SK-N-SH (cell line): ENCODE data around the gene PDE4D. TPM values are rescaled to one million over a fixed set of nuclear protein-coding genes. Genes with fewer than 3 reads are reported as not detected.

Experiments
- CTCF ChIA-PET: fragments of 300-600, 350-600 bp; formaldehyde crosslinking; extraction: SDS; loops from one replicate; lab custom pipeline; 2021; lab: Yijun Ruan, JAX
- POLR2A ChIA-PET: fragments of 350-600 bp; sonication (Branson Sonifier 250); formaldehyde crosslinking; extraction: SDS; loops from one replicate; lab custom pipeline; 2020; ENCODE audit warnings: antibody characterized with exemption, inconsistent platforms; lab: Yijun Ruan, JAX
- DNase-seq: peaks from one replicate; pipeline ENCODE4 v3.0.0; 2012
- H2AFZ ChIP-seq: fragments of 200-600 bp; sonication (generic); 2 replicates; pipeline ENCODE4 v1.8.1; 2016; ENCODE audit warnings: antibody characterized with exemption, mild to moderate bottlenecking, low read depth
- H3F3A ChIP-seq: fragments of 200-600 bp; sonication (generic); replicated peaks from 2 replicates; pipeline ENCODE3; 2016; ENCODE audit warnings: antibody characterized with exemption, mild to moderate bottlenecking; ENCODE audit not compliant: insufficient read depth
- H3K27ac ChIP-seq, 2 experiments: fragments of 200-500 bp in 1 of 2; fragments of 200-600 bp in 1 of 2; sonication (Bioruptor generic) in 1 of 2; sonication (generic), shearing (Covaris generic) in 1 of 2; 2 replicates each; pipeline versions ENCODE4 v1.5.1 to v1.6.1; 2014 to 2016; ENCODE audit warnings: low read depth in 2 of 2, inconsistent platforms in 1 of 2, low read length in 1 of 2, mild to moderate bottlenecking in 1 of 2, mixed read lengths in 1 of 2
- H3K27me3 ChIP-seq: fragments of 200-600 bp; sonication (generic), shearing (Covaris generic); 2 replicates; pipeline ENCODE4 v1.6.1; 2016; ENCODE audit warnings: mixed run types; ENCODE audit not compliant: insufficient read depth
- H3K36me3 ChIP-seq, 2 experiments: fragments of 200-500 bp in 1 of 2; fragments of 200-600 bp in 1 of 2; sonication (Bioruptor generic) in 1 of 2; sonication (generic) in 1 of 2; replicated peaks in 1 of 2; 2 replicates each; pipeline versions ENCODE3 to v1.5.1; 2014 to 2016; ENCODE audit warnings: low read length in 1 of 2, mild to moderate bottlenecking in 1 of 2; ENCODE audit not compliant: insufficient read depth in 2 of 2, control insufficient read depth in 1 of 2
- H3K4me1 ChIP-seq, 2 experiments: fragments of 200-500 bp in 1 of 2; fragments of 200-600 bp in 1 of 2; sonication (Bioruptor generic) in 1 of 2; sonication (generic), shearing (Covaris generic) in 1 of 2; 2 replicates each; pipeline versions ENCODE4 v1.5.1 to v1.6.1; 2014 to 2016; ENCODE audit warnings: low read depth in 1 of 2, low read length in 1 of 2, mixed run types in 1 of 2; ENCODE audit not compliant: insufficient read depth in 2 of 2, control insufficient read depth in 1 of 2
- H3K4me2 ChIP-seq: fragments of 200-600 bp; sonication (generic), shearing (Covaris generic); 2 replicates; pipeline ENCODE4 v1.6.1; 2017; ENCODE audit warnings: mixed run types
- H3K4me3 ChIP-seq, 2 experiments: fragments of 200-500 bp in 1 of 2; fragments of 200-600 bp in 1 of 2; sonication (Bioruptor generic) in 1 of 2; sonication (generic), shearing (Covaris generic) in 1 of 2; 2 replicates each; pipeline versions ENCODE4 v1.5.1 to v1.8.1; 2014 to 2016; ENCODE audit warnings: low read depth in 2 of 2, inconsistent platforms in 1 of 2, low read length in 1 of 2, mild to moderate bottlenecking in 1 of 2, mixed read lengths in 1 of 2, moderate library complexity in 1 of 2
- H3K79me2 ChIP-seq: fragments of 200-600 bp; sonication (generic); 2 replicates; pipeline ENCODE4 v1.8.1; 2017; ENCODE audit warnings: mild to moderate bottlenecking; ENCODE audit not compliant: insufficient read depth
- H3K9ac ChIP-seq: fragments of 200-600 bp; sonication (generic); 2 replicates; pipeline ENCODE4 v1.6.1; 2017; ENCODE audit warnings: mixed run types
- H3K9me2 ChIP-seq: fragments of 200-600 bp; sonication (generic); 2 replicates; pipeline ENCODE4 v1.6.1; 2017; ENCODE audit warnings: mixed run types
- H3K9me3 ChIP-seq: fragments of 200-600 bp; sonication (generic); 2 replicates; pipeline ENCODE4 v1.6.1; 2017; ENCODE audit warnings: mixed run types, mild to moderate bottlenecking, moderate library complexity
- H4K20me1 ChIP-seq: fragments of 200-600 bp; sonication (generic); 2 replicates; pipeline ENCODE4 v1.6.1; 2017; ENCODE audit warnings: mild to moderate bottlenecking, mixed run types; ENCODE audit not compliant: insufficient read depth
- CHD2 ChIP-seq: fragments of 150-350 bp; IDR thresholded peaks from 2 replicates; pipeline ENCODE4 v1.6.1; 2018; ENCODE audit warnings: low read length; ENCODE audit not compliant: partially characterized antibody
- ELF1 ChIP-seq: IDR thresholded peaks from 2 replicates; pipeline ENCODE4 v1.4.0; 2012
- EP300 ChIP-seq, 2 experiments: IDR thresholded peaks; 2 replicates each; pipeline versions ENCODE4 v1.4.0 to v1.6.1; 2012; ENCODE audit warnings: borderline replicate concordance in 1 of 2, low read depth in 1 of 2, low read length in 1 of 2
- EZH2phosphoT487 ChIP-seq: fragments of 200-600 bp; sonication (generic); IDR thresholded peaks from 2 replicates; pipeline ENCODE4 v1.6.1; 2017; ENCODE audit warnings: low read depth, mixed run types, mild to moderate bottlenecking, antibody characterized with exemption, moderate library complexity, borderline replicate concordance
- FOSL2 ChIP-seq: IDR thresholded peaks from 2 replicates; pipeline ENCODE4 v1.4.0; 2012; ENCODE audit warnings: low read depth, mild to moderate bottlenecking, moderate library complexity, borderline replicate concordance
- FOXJ3 ChIP-seq: sonication (generic); formaldehyde crosslinking; IDR thresholded peaks from 2 replicates; pipeline ENCODE4 v1.5.1; 2020; ENCODE audit warnings: mild to moderate bottlenecking, missing genetic modification reagents
- FOXM1 ChIP-seq: IDR thresholded peaks from 2 replicates; pipeline ENCODE4 v1.4.0; 2012; ENCODE audit warnings: low read depth, mild to moderate bottlenecking
- GABPA ChIP-seq: IDR thresholded peaks from 2 replicates; pipeline ENCODE4 v1.4.0; 2012; ENCODE audit warnings: low read depth, mild to moderate bottlenecking
- GATA2 ChIP-seq: sonication (generic); formaldehyde crosslinking; IDR thresholded peaks from 2 replicates; pipeline ENCODE4 v1.5.0; 2020; ENCODE audit warnings: mild to moderate bottlenecking, missing genetic modification reagents
- IRF3 ChIP-seq: fragments of 150-350 bp; IDR thresholded peaks from 2 replicates; pipeline ENCODE4 v1.6.1; 2016; ENCODE audit warnings: mild to moderate bottlenecking, low read depth, low read length
- JUND ChIP-seq: IDR thresholded peaks from 2 replicates; pipeline ENCODE4 v1.4.0; 2012
- MEF2A ChIP-seq: IDR thresholded peaks from 2 replicates; pipeline ENCODE4 v1.4.0; 2012; ENCODE audit warnings: low read depth, borderline replicate concordance
- MXI1 ChIP-seq: IDR thresholded peaks from 2 replicates; pipeline ENCODE4 v1.6.1; 2012; ENCODE audit warnings: mild to moderate bottlenecking, low read depth, low read length, improper control_type of control experiment
- NFIC ChIP-seq: IDR thresholded peaks from 2 replicates; pipeline ENCODE4 v1.4.0; 2012; ENCODE audit warnings: borderline replicate concordance
- NRF1 ChIP-seq: IDR thresholded peaks from 2 replicates; pipeline ENCODE4 v1.6.1; 2012; ENCODE audit warnings: low read depth, mild to moderate bottlenecking, low read length
- POLR2AphosphoS5 ChIP-seq: IDR thresholded peaks from 2 replicates; pipeline ENCODE4 v1.6.1; 2012; ENCODE audit warnings: low read depth, low read length
- RAD21 ChIP-seq: IDR thresholded peaks from 2 replicates; pipeline ENCODE4 v1.6.1; 2012; ENCODE audit warnings: mild to moderate bottlenecking, low read length
- RFX5 ChIP-seq: IDR thresholded peaks from 2 replicates; pipeline ENCODE4 v1.6.1; 2012; ENCODE audit warnings: mild to moderate bottlenecking, improper control_type of control experiment, low read length
- RXRA ChIP-seq: IDR thresholded peaks from 2 replicates; pipeline ENCODE4 v1.4.0; 2012; ENCODE audit warnings: low read depth, mild to moderate bottlenecking, borderline replicate concordance
- SMC3 ChIP-seq: IDR thresholded peaks from 2 replicates; pipeline ENCODE4 v1.6.1; 2012; ENCODE audit warnings: low read depth, low read length, improper control_type of control experiment
- TAF1 ChIP-seq: IDR thresholded peaks from 2 replicates; pipeline ENCODE4 v1.6.1; 2012; ENCODE audit warnings: low read depth, mild to moderate bottlenecking, low read length, moderate library complexity, borderline replicate concordance
- TCF12 ChIP-seq: IDR thresholded peaks from 2 replicates; pipeline ENCODE4 v1.4.0; 2012
- USF2 ChIP-seq: fragments of 150-350 bp; IDR thresholded peaks from 2 replicates; pipeline ENCODE4 v1.6.1; 2017; ENCODE audit warnings: antibody characterized with exemption, low read length, low read depth, borderline replicate concordance
- YY1 ChIP-seq: IDR thresholded peaks from 2 replicates; pipeline ENCODE4 v1.4.0; 2012; ENCODE audit warnings: low read depth, mild to moderate bottlenecking
- ZBTB33 ChIP-seq: IDR thresholded peaks from 2 replicates; pipeline ENCODE4 v1.4.0; 2012; ENCODE audit warnings: low read depth, borderline replicate concordance
- WGBS: methylation state at CpG from one replicate; pipeline ENCODE4 v1.1.6; 2017; ENCODE audit warnings: low lambda C conversion rate; 5-methylcytosine and 5-hydroxymethylcytosine counted together
- polyA plus RNA-seq, 3 experiments: library from polyadenylated mRNA; depleted of rRNA; stranded (reverse); fragments of >200 nt; gene quantifications; 2 replicates each; pipeline ENCODE4 v1.2.3, GENCODE V29; 2012

The PDE4D gene
- polyA plus RNA-seq, 1 of the 3 experiments (the other 2 are of a cell fraction): 2.4 TPM

GRCh38 chr5:59919484-59919883, 26.0 kb upstream of the PDE4D start:
- 92% methylated on average over 2 of the region's 2 CpGs for WGBS
- Histone ChIP-seq H3K27ac (no peak overlapping the region), H3K79me2 (no peaks in the 10 kb centered on the region), H3K27me3 (no peaks in the 10 kb centered on the region), H3K36me3 (no peaks in the 10 kb centered on the region)
- CTCF ChIA-PET: no interaction called here
- no peak for TF ChIP-seq TCF12
- no peak for TF ChIP-seq SMC3
- no peak for TF ChIP-seq NFIC
- no peak for TF ChIP-seq RAD21
- TF ChIP-seq GATA2 (CRISPR knock-in tag): no peak
- no peak for TF ChIP-seq YY1
- TF ChIP-seq TAF1: no peak
- no peak for TF ChIP-seq EZH2phosphoT487
- no peak for TF ChIP-seq ZBTB33
- TF ChIP-seq, all 33 proteins: peak for 0
- no peak overlapping the region for H3K4me3 ChIP-seq
- H3K9me3 ChIP-seq: no peaks in the 10 kb centered on the region
- no peaks in the 10 kb centered on the region for H4K20me1 ChIP-seq
- H3K4me1 ChIP-seq: no peaks in the 10 kb centered on the region
- no peak for DNase-seq
- no peak overlapping the region for H3K9ac ChIP-seq
- POLR2A ChIA-PET: no interaction called here
- no peak overlapping the region for H3K4me2 ChIP-seq
- H3K9me2 ChIP-seq: no peaks in the 10 kb centered on the region
- H2AFZ ChIP-seq: no peak overlapping the region
- no peaks in the 10 kb centered on the region for H3F3A ChIP-seq

GRCh38 chr5:59917121-59917520, 23.6 kb upstream of the PDE4D start:
- no peak overlapping the region for H2AFZ ChIP-seq
- no peak overlapping the region for H3K27ac ChIP-seq
- H3K9me3 ChIP-seq: no peaks in the 10 kb centered on the region
- no peaks in the 10 kb centered on the region for H3K36me3 ChIP-seq
- TF ChIP-seq POLR2AphosphoS5 (no peak), CHD2 (no peak), EP300 (IDR thresholded peaks at IDR 0.05; ENCODE audit: borderline replicate concordance in 1 of 2, low read depth in 1 of 2, low read length in 1 of 2) (no peak), SMC3 (no peak), FOSL2 (no peak), ELF1 (no peak), RFX5 (no peak), IRF3 (no peak), JUND (no peak), RXRA (no peak), GABPA (no peak), NRF1 (no peak), YY1 (no peak), USF2 (no peak), FOXM1 (no peak), MXI1 (no peak), MEF2A (no peak), FOXJ3 (no peak)
- no peak overlapping the region for H3K4me3 ChIP-seq
- no peak for DNase-seq
- H3K4me2 ChIP-seq: no peak overlapping the region
- ChIA-PET CTCF (interaction anchor here (0.7 to 1.4 kb wide), 3 partner anchors 15 to 107 kb away, joined by 3 to 4 read pairs (median 3); no protein-coding TSS in a partner anchor), POLR2A (no interaction called here)
- WGBS: 69% methylated on average over 2 of the region's 2 CpGs
- H3K79me2 ChIP-seq: no peaks in the 10 kb centered on the region
- no peak overlapping the region for H3K9ac ChIP-seq
- no peaks in the 10 kb centered on the region for H3K9me2 ChIP-seq
- H4K20me1 ChIP-seq: no peaks in the 10 kb centered on the region
- H3K4me1 ChIP-seq: no peaks in the 10 kb centered on the region
- no peaks in the 10 kb centered on the region for H3K27me3 ChIP-seq
- no peaks in the 10 kb centered on the region for H3F3A ChIP-seq
